CD4-positive, alpha-beta T cell treated with Interleukin-21 for 1 hour (primary cell): ENCODE data around the gene HEATR1.
"Not testable (repeated sequence)": the region's sequence is repeated elsewhere in the genome, so short reads cannot be mapped to it uniquely, and the experiment has no call there.

Experiments
- DNase-seq: peaks from one replicate; pipeline ENCODE4 v3.0.0-alpha.2; 2020

The HEATR1 gene

GRCh38 chr1:236509203-236509602 lies 95.1 kb downstream of the HEATR1 start:
- DNase-seq, result no peak

GRCh38 chr1:236508593-236509027 lies 95.7 kb downstream of the HEATR1 start:
- DNase-seq, result no peak

GRCh38 chr1:236507022-236507700 lies 97.2 kb downstream of the HEATR1 start:
- no peak for DNase-seq

- not testable (repeated sequence) for DNase-seq
Observed at GRCh38 chr1:236504338-236504737, 100.0 kb downstream of the HEATR1 start.

GRCh38 chr1:236502972-236503639 lies 101.2 kb downstream of the HEATR1 start:
- DNase-seq, result peak; percentile 15

- DNase-seq, result no peak
Observed at GRCh38 chr1:236502579-236502971, 101.7 kb downstream of the HEATR1 start.

GRCh38 chr1:236501093-236501492 lies 103.2 kb downstream of the HEATR1 start:
- no peak for DNase-seq
